DND-41 (cell line): ENCODE data around the gene GGA2.

Source experiments
- CTCF ChIP-seq: IDR thresholded peaks from 2 replicates; pipeline ENCODE4 v1.5.1; 2012; ENCODE audit warnings: borderline replicate concordance, low read length, moderate library complexity, mild to moderate bottlenecking; ENCODE audit not compliant: poor library complexity, severe bottlenecking; ENCODE audit errors: extremely low read depth
- EZH2 ChIP-seq: IDR thresholded peaks from 3 replicates; pipeline ENCODE4 v1.6.1; 2012; ENCODE audit warnings: borderline replicate concordance, low read depth, mild to moderate bottlenecking, moderate library complexity, low read length, inconsistent platforms; ENCODE audit not compliant: severe bottlenecking

- no peak for TF ChIP-seq CTCF
- TF ChIP-seq EZH2: no peak
Observed at GRCh38 chr16:23479138-23479537, 31.2 kb downstream of the GGA2 start.
